ENCODE results near the gene IGF2BP1.

The IGF2BP1 gene

GRCh38 chr17:48973806-48974205 lies 23.4 kb upstream of the IGF2BP1 start:
- H3K27ac ChIP-seq (ENCODE audit: insufficient read depth, low read depth, low read length, poor library complexity, severe bottlenecking) = no peak overlapping the region
- 59% methylated on average over 3 of the region's 3 CpGs; no CpG with 5 or more reads in 1 of the 2 experiments for WGBS, 2 experiments
- no peaks in the 10 kb centered on the region for H3K27me3 ChIP-seq (ENCODE audit: control insufficient read depth, insufficient read depth, low read length, poor library complexity, severe bottlenecking)
- H3K36me3 ChIP-seq (ENCODE audit: control insufficient read depth, insufficient read depth, low read length) = no peaks in the 10 kb centered on the region
- no peak overlapping the region for H3K4me3 ChIP-seq (ENCODE audit: insufficient read depth, low read depth, low read length)
- no peaks in the 10 kb centered on the region for H3K9me3 ChIP-seq (ENCODE audit: control insufficient read depth, low read length)
- H3K4me1 ChIP-seq (ENCODE audit: control insufficient read depth, insufficient read depth, low read length) = peaks cover 14% of the 10 kb centered on the region

DNA sequence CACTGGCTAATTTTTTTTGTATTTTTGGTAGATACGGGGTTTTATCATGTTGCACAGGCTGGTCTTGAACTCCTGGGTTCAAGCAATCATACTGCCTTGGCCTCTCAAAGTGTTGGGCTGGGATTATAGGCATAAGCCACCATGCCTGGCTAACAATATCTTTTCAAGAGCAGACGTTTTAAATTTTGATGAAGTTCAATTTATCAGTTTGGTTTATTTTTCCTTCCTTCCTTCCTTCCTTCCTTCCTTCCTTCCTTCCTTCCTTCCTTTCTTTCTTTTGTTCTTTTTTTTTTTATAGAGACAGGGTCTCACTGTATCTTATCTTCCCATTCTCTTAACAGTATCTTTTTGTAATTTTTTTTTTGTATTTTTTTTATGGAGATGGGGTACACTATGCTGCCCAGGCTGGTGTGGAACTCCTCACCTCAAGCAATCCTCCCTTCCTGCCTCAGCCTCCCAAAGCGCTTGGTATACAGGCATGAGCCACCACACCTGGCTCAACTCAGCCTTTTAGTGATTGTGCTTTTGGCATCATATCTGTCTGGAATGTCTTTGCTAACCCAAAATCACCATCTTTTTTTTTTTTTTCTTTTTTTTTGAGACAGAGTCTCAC lies 15.2 kb upstream of the IGF2BP1 start:
- Histone ChIP-seq H3K4me1 (ENCODE audit: control insufficient read depth, insufficient read depth, low read length) (no peaks in the 10 kb centered on the region), H3K27ac (ENCODE audit: insufficient read depth, low read depth, low read length, poor library complexity, severe bottlenecking) (no peak overlapping the region)
- WGBS, 2 experiments = 92 to 93% methylated on average over 3 of the region's 3 CpGs

DNA sequence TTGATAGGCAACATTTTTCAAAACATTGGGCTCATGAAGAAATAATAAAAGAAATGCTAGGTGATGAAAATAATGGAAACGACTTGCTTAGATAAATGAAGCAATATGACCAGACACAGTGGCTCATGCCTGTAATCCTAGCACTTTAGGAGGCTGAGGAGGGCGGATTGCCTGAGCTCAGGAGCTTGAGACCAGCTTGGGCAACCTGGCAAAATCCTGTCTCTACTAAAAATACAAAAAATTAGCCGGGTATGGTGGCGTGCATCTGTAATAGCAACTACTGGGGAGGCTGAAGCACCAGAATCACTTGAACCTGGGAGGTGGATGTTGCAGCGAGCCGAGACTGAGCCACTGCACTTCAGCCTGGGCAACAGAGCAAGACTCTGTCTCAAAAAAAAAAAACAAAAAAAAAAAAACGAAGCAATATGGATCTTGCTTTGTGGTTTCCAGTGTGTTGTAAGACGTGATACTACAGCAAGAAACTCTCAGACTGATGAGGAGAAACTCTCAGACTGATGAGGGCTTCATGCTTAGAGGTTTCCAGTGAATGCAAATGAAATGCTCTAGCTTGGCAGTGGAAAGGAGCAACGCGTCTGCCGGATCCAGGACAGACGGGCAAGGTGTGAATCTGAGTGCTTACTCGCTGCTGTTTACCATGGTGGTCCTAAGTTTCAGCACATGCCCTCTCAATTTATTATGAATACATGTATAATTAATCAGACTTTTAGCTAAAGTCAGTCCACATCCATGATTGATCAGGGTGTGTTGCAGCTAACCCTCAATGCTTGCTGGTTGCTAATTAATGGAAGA lies 11.5 kb upstream of the IGF2BP1 start:
- Histone ChIP-seq H3K4me1 (ENCODE audit: control insufficient read depth, insufficient read depth, low read length) (peaks cover 8% of the 10 kb centered on the region), H3K4me3 (ENCODE audit: insufficient read depth, low read depth, low read length) (no peak overlapping the region), H3K9me3 (ENCODE audit: control insufficient read depth, low read length) (no peaks in the 10 kb centered on the region), H3K27me3 (ENCODE audit: control insufficient read depth, insufficient read depth, low read length, poor library complexity, severe bottlenecking) (no peaks in the 10 kb centered on the region), H3K36me3 (ENCODE audit: control insufficient read depth, insufficient read depth, low read length) (no peaks in the 10 kb centered on the region), H3K27ac (ENCODE audit: insufficient read depth, low read depth, low read length, poor library complexity, severe bottlenecking) (no peak overlapping the region)
- WGBS, 2 experiments = 90 to 92% methylated on average over 13 of the region's 13 CpGs

More for the DNA sequence above, 15.2 kb upstream of the IGF2BP1 start:
- Histone ChIP-seq H3K4me3 (ENCODE audit: insufficient read depth, low read depth, low read length) (no peak overlapping the region), H3K36me3 (ENCODE audit: control insufficient read depth, insufficient read depth, low read length) (no peaks in the 10 kb centered on the region), H3K27me3 (ENCODE audit: control insufficient read depth, insufficient read depth, low read length, poor library complexity, severe bottlenecking) (no peaks in the 10 kb centered on the region), H3K9me3 (ENCODE audit: control insufficient read depth, low read length) (no peaks in the 10 kb centered on the region)

GRCh38 chr17:48989100-48989499 lies 8.1 kb upstream of the IGF2BP1 start:
- Histone ChIP-seq H3K4me3 (ENCODE audit: insufficient read depth, low read depth, low read length) (no peak overlapping the region), H3K9me3 (ENCODE audit: control insufficient read depth, low read length) (no peaks in the 10 kb centered on the region), H3K27ac (ENCODE audit: insufficient read depth, low read depth, low read length, poor library complexity, severe bottlenecking) (no peak overlapping the region), H3K36me3 (ENCODE audit: control insufficient read depth, insufficient read depth, low read length) (no peaks in the 10 kb centered on the region), H3K27me3 (ENCODE audit: control insufficient read depth, insufficient read depth, low read length, poor library complexity, severe bottlenecking) (no peaks in the 10 kb centered on the region), H3K4me1 (ENCODE audit: control insufficient read depth, insufficient read depth, low read length) (peaks cover 34% of the 10 kb centered on the region)
- WGBS, 2 experiments = 81 to 100% methylated on average over 2 to 3 of the region's 4 CpGs

- no peaks in the 10 kb centered on the region for H3K36me3 ChIP-seq (ENCODE audit: control insufficient read depth, insufficient read depth, low read length)
- WGBS, 2 experiments = 0 to 5% methylated on average over 2 of the region's 2 CpGs
- H3K9me3 ChIP-seq (ENCODE audit: control insufficient read depth, low read length) = no peaks in the 10 kb centered on the region
- H3K4me3 ChIP-seq (ENCODE audit: insufficient read depth, low read depth, low read length) = peak overlapping the region; percentile 10
- no peaks in the 10 kb centered on the region for H3K27me3 ChIP-seq (ENCODE audit: control insufficient read depth, insufficient read depth, low read length, poor library complexity, severe bottlenecking)
- H3K27ac ChIP-seq (ENCODE audit: insufficient read depth, low read depth, low read length, poor library complexity, severe bottlenecking) = peak overlapping the region; percentile 26
- peaks cover 35% of the 10 kb centered on the region for H3K4me1 ChIP-seq (ENCODE audit: control insufficient read depth, insufficient read depth, low read length)
Observed at GRCh38 chr17:48990882-48991357, 6.3 kb upstream of the IGF2BP1 start.

DNA sequence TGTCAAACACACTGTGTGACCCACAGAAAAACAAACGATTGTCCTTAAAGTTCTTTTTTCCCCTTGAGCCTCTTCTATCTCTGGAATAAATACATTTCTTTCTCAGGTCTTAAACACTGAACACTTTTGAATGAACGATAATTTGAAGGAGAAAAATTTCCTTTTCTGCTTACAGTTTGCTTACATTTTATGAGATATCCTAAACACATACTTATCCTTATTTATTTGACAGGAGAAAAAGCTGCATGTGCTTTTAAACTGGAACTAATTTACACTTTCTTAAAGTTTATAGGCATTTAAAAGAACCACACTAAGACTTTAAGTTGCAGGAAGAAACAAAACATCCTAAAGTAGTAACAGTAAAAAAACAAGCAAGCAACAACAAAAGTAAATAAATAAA lies 4.7 kb upstream of the IGF2BP1 start:
- Histone ChIP-seq H3K27ac (ENCODE audit: insufficient read depth, low read depth, low read length, poor library complexity, severe bottlenecking) (no peak overlapping the region), H3K4me3 (ENCODE audit: insufficient read depth, low read depth, low read length) (no peak overlapping the region), H3K27me3 (ENCODE audit: control insufficient read depth, insufficient read depth, low read length, poor library complexity, severe bottlenecking) (no peaks in the 10 kb centered on the region), H3K4me1 (ENCODE audit: control insufficient read depth, insufficient read depth, low read length) (peaks cover 35% of the 10 kb centered on the region), H3K9me3 (ENCODE audit: control insufficient read depth, low read length) (no peaks in the 10 kb centered on the region), H3K36me3 (ENCODE audit: control insufficient read depth, insufficient read depth, low read length) (no peaks in the 10 kb centered on the region)
- WGBS, 2 experiments = 67 to 71% methylated on average over 1 to 2 of the region's 2 CpGs

DNA sequence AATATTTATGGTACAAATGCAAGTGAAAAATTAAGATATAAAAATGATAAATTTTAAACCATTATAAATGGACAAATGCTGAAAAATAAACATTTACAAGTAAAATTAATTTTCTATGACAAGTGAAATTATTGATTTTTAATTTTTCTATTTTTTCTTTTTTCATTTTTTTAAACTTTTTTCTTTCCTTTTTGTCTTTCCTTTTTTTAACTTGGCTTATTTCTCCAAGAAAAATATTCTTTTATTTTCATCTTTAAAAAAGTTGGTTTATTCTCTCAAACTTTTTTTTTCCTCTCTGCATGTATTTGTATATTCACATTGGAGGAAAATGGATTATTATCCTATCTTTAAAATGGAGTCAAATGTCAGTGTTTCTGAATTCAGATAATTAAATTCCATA lies 3.9 kb upstream of the IGF2BP1 start:
- no peak overlapping the region for H3K27ac ChIP-seq (ENCODE audit: insufficient read depth, low read depth, low read length, poor library complexity, severe bottlenecking)
- no peak overlapping the region for H3K4me3 ChIP-seq (ENCODE audit: insufficient read depth, low read depth, low read length)
- no peaks in the 10 kb centered on the region for H3K27me3 ChIP-seq (ENCODE audit: control insufficient read depth, insufficient read depth, low read length, poor library complexity, severe bottlenecking)
- H3K4me1 ChIP-seq (ENCODE audit: control insufficient read depth, insufficient read depth, low read length) = peaks cover 35% of the 10 kb centered on the region
- no peaks in the 10 kb centered on the region for H3K36me3 ChIP-seq (ENCODE audit: control insufficient read depth, insufficient read depth, low read length)
- H3K9me3 ChIP-seq (ENCODE audit: control insufficient read depth, low read length) = no peaks in the 10 kb centered on the region

GRCh38 chr17:48993951-48994350 lies 3.2 kb upstream of the IGF2BP1 start:
- Histone ChIP-seq H3K27ac (ENCODE audit: insufficient read depth, low read depth, low read length, poor library complexity, severe bottlenecking) (peak overlapping the region; percentile 44), H3K9me3 (ENCODE audit: control insufficient read depth, low read length) (no peaks in the 10 kb centered on the region), H3K4me3 (ENCODE audit: insufficient read depth, low read depth, low read length) (no peak overlapping the region), H3K4me1 (ENCODE audit: control insufficient read depth, insufficient read depth, low read length) (peaks cover 35% of the 10 kb centered on the region), H3K27me3 (ENCODE audit: control insufficient read depth, insufficient read depth, low read length, poor library complexity, severe bottlenecking) (no peaks in the 10 kb centered on the region), H3K36me3 (ENCODE audit: control insufficient read depth, insufficient read depth, low read length) (no peaks in the 10 kb centered on the region)

DNA sequence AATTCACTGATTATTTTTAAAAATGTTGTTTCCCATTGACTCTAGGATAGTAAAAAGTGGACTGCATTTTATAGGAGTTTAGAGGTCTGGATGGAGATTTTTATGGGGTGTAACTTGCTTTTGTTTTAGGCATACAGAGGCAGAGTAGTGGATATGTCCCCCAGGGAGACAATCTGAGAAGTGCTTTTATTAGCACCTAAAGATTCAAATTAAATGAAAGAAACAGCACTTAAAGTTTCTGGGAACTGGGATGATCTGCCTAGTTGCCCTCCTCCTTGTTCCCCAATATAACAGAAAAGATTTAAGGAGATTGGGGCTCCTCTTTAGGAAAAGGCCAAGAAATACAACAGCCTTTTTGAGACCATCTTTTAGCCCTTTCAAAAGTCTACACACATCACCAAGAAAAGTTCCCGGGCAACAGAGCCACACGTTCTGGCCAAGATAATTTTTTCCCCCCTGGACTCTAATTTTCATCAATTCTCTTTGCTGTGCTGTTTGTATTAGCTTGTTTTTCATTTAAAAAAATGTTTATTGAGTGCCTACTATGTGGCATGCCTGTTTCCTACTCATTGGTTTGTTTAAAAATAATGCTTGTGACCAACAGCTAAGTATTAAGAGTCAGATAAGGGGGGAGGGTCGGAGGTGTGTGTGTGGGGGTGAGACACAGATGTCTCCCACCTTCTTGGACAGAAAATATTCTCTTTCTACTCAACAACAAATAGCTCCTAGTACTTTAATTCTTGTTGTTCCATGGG lies 2.5 kb upstream of the IGF2BP1 start:
- H3K4me1 ChIP-seq (ENCODE audit: control insufficient read depth, insufficient read depth, low read length) = peaks cover 35% of the 10 kb centered on the region
- 0% methylated on average over 2 to 3 of the region's 3 CpGs for WGBS, 2 experiments
- peak overlapping the region; percentile 99 for H3K27ac ChIP-seq (ENCODE audit: insufficient read depth, low read depth, low read length, poor library complexity, severe bottlenecking)
- no peaks in the 10 kb centered on the region for H3K9me3 ChIP-seq (ENCODE audit: control insufficient read depth, low read length)
- H3K4me3 ChIP-seq (ENCODE audit: insufficient read depth, low read depth, low read length) = peak overlapping the region; percentile 98
- no peaks in the 10 kb centered on the region for H3K27me3 ChIP-seq (ENCODE audit: control insufficient read depth, insufficient read depth, low read length, poor library complexity, severe bottlenecking)
- no peaks in the 10 kb centered on the region for H3K36me3 ChIP-seq (ENCODE audit: control insufficient read depth, insufficient read depth, low read length)

Data from ectodermal cell (in vitro differentiated cells).